Stomach (tissue), 9 donors: ENCODE data around the gene GREB1. TPM values are rescaled to one million over a fixed set of nuclear protein-coding genes. Genes with fewer than 3 reads are reported as not detected.

ENCODE experiments used
- DNase-seq, 2 donors: peaks; one replicate each; pipeline versions ENCODE4 v3.0.0 to v3.0.0-alpha.2; 2013 to 2019
- H3K27ac ChIP-seq, 5 donors: fragments of 200-600 bp in 4 of 5; sonication (generic) in 4 of 5; one replicate each; pipeline ENCODE4 v1.5.1; 2013 to 2019; ENCODE audit warnings: mild to moderate bottlenecking in 1 of 5, moderate library complexity in 1 of 5
- H3K27me3 ChIP-seq, 3 donors: fragments of 200-600 bp; sonication (generic); one replicate each; pipeline ENCODE4 v1.5.1; 2017 to 2019; ENCODE audit warnings: mixed run types in 1 of 3
- H3K36me3 ChIP-seq, 4 donors: fragments of 200-600 bp; sonication (generic); 1 replicate in 3 of 4; 2 replicates in 1 of 4; pipeline ENCODE4 v1.5.1; 2016 to 2019
- H3K4me1 ChIP-seq, 4 donors: fragments of 200-600 bp; sonication (generic); one replicate each; pipeline ENCODE4 v1.5.1; 2016 to 2019
- H3K4me3 ChIP-seq, 4 donors: fragments of 200-600 bp; sonication (generic) in 3 of 4; one replicate each; pipeline ENCODE4 v1.5.1; 2016 to 2019; ENCODE audit warnings: mild to moderate bottlenecking in 1 of 4
- H3K9me3 ChIP-seq, 4 donors: fragments of 200-600 bp; sonication (generic); one replicate each; pipeline ENCODE4 v1.5.1; 2016 to 2019
- EP300 ChIP-seq: sonication (generic); formaldehyde crosslinking; IDR thresholded peaks from one replicate; pipeline ENCODE4 v1.6.1; 2017; ENCODE audit warnings: antibody characterized with exemption
- POLR2A ChIP-seq, 4 donors: fragments of 450-650 bp; IDR thresholded peaks; one replicate each; pipeline ENCODE4 v1.6.1; 2016; ENCODE audit warnings: antibody characterized with exemption in 4 of 4, control low read depth in 2 of 4, mild to moderate bottlenecking in 1 of 4, moderate library complexity in 1 of 4
- POLR2AphosphoS5 ChIP-seq, 3 donors: sonication (generic); formaldehyde crosslinking; IDR thresholded peaks; one replicate each; pipeline ENCODE4 v1.6.1; 2016; ENCODE audit warnings: antibody characterized with exemption in 3 of 3
- WGBS, 5 donors: extraction: QIAGEN DNeasy Blood & Tissue Kit in 3 of 5; methylation state at CpG; one replicate each; pipeline versions ENCODE4 v1.1.5 to v1.1.7; 2013 to 2018; 5-methylcytosine and 5-hydroxymethylcytosine counted together
- intact Hi-C: fragments of 100-400 bp; cut with DNase I; formaldehyde crosslinking; loops from one replicate; pipeline ENCODE4 v1.15.1; 2023; ENCODE audit warnings: low total_unique reads
- polyA plus RNA-seq, 3 donors: library from polyadenylated mRNA; stranded (reverse); fragments of 200-250 nt; gene quantifications; one replicate each; pipeline ENCODE4 v1.2.3, GENCODE V29; 2013
- total RNA-seq, 5 donors: library from RNA; depleted of rRNA; stranded (reverse); fragments of >200 nt; gene quantifications; one replicate each; pipeline versions ENCODE4 v1.1.0 to v1.2.3, GENCODE V29; 2014 to 2016
- TF ChIP-seq, protein P1 (sequence below), 7 experiments: fragments of 450-650 bp in 4 of 7; fragments of 200-600 bp in 3 of 7; sonication (generic) in 3 of 7; IDR thresholded peaks; one replicate each; pipeline ENCODE4 v1.5.1; 2016 to 2019; ENCODE audit warnings: antibody characterized with exemption in 7 of 7, control low read depth in 2 of 7, mild to moderate bottlenecking in 1 of 7
- donor health status: healthy with polysubstance abuse.
- donor health status: Bipolar disorder and iron deficiency.
- donor health status: healthy.

GREB1 gene
- total and polyA plus RNA-seq, 8 donors: 0.88 to 37.9 (median 3.6) TPM

DNA sequence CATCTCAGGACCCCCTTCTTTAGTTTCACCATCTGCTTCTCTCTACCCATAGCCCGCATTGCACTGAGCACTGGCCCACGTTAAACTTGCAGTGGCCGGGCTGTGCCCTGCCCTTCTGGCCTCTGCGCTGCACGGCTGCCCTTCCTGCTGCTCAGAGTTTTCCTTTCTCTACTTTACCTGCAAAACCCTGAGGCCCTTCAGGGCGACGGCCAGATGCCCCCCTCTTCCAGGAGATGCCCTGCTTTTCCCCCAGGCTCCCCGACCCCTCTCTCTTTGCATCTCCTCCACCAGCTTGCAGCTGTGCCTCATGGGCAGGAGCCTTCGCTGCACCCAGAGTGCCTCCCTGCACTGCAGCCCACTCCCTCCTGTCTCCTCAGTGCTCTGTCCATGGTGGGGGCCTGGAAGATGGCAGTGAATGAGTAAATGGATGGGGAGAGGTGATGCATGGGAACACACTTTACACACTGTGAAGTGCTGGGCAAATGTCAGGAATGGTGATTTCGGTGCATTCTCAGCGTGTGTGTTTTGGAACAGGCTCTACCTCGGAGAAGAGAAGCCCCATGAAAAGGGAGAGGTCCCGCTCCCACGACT is 82.3 kb downstream of the GREB1 start:
- no peak overlapping the region for H3K4me3 ChIP-seq
- TF ChIP-seq, protein P1, sequence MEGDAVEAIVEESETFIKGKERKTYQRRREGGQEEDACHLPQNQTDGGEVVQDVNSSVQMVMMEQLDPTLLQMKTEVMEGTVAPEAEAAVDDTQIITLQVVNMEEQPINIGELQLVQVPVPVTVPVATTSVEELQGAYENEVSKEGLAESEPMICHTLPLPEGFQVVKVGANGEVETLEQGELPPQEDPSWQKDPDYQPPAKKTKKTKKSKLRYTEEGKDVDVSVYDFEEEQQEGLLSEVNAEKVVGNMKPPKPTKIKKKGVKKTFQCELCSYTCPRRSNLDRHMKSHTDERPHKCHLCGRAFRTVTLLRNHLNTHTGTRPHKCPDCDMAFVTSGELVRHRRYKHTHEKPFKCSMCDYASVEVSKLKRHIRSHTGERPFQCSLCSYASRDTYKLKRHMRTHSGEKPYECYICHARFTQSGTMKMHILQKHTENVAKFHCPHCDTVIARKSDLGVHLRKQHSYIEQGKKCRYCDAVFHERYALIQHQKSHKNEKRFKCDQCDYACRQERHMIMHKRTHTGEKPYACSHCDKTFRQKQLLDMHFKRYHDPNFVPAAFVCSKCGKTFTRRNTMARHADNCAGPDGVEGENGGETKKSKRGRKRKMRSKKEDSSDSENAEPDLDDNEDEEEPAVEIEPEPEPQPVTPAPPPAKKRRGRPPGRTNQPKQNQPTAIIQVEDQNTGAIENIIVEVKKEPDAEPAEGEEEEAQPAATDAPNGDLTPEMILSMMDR (IDR thresholded peaks at IDR 0.05): no peak
- TF ChIP-seq EP300: no peak
- TF ChIP-seq POLR2AphosphoS5 (IDR thresholded peaks at IDR 0.05): no peak
- no peak for TF ChIP-seq POLR2A (IDR thresholded peaks at IDR 0.05)
- H3K27ac ChIP-seq: no peak overlapping the region
- DNase-seq: no peak
- H3K4me1 ChIP-seq: no peaks in the 10 kb centered on the region
- 86 to 91% (median 87%) methylated on average over 13 to 14 of the region's 14 CpGs for WGBS, 5 donors
- H3K36me3 ChIP-seq: peaks cover 0 to 30% (median 16%) of the 10 kb centered on the region in 4 donors
- H3K9me3 ChIP-seq: no peaks in the 10 kb centered on the region
- no peaks in the 10 kb centered on the region for H3K27me3 ChIP-seq
- intact Hi-C loops: no loop called here

DNA sequence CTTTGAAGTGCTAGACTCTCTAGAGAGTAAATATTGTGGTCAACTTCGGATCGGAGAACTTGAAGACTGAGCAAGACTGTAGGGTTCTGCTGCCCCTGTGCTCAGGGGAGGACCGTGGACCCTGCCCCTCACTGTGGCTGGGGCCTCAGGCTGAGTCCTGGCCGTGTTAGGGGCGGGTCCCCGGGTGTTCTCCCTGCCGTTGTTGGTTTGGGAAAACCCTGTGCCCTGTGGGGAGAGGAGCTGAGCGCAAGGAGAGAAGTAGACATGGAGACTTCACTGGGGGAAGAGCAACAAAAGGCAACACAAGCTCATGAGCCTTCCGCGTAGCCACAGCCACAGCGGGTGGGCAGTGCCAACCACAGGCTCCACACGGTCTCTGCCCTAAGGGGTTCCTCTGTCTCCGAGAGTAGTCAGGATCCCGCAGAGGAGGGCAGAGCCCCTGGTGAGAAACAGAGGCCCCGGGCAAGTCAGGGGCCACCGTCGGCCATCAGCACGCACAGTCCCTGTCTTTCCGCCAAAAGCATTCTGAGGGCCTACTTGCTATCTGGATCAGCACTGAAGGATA is 83.1 kb downstream of the GREB1 start:
- no peak for DNase-seq
- Histone ChIP-seq H3K9me3 (no peaks in the 10 kb centered on the region), H3K27ac (no peak overlapping the region), H3K4me3 (no peak overlapping the region), H3K36me3 (peaks cover 0 to 30% (median 16%) of the 10 kb centered on the region in 4 donors), H3K27me3 (no peaks in the 10 kb centered on the region), H3K4me1 (no peaks in the 10 kb centered on the region)
- intact Hi-C loops: no loop called here
- 77 to 81% (median 79%) methylated on average over 19 of the region's 19 CpGs for WGBS, 5 donors
- no peak for TF ChIP-seq POLR2AphosphoS5 (IDR thresholded peaks at IDR 0.05)
- TF ChIP-seq POLR2A (IDR thresholded peaks at IDR 0.05): no peak
- no peak for TF ChIP-seq EP300
- TF ChIP-seq, protein P1 (IDR thresholded peaks at IDR 0.05): no peak

DNA sequence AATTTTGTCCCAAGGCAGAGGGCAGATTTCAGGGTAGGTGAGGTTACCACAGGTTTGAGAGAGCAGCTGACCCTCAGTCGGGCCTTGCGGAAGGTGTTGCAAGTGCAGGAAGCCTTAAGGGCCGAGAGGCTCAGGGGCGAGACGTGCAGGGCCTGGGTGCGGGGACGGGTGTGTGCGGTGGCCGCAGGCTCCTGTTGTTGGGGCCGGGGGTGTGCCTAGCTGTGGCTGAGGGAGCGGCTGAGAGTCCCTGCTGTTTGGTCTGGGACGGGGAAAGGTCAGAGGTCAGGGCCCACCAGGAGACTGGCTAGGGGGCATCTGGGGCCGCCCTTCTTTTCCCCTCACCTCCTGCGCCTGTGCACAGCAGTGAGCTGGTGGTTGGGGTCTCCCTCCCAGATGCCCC is 83.7 kb downstream of the GREB1 start:
- H3K4me1 ChIP-seq: no peaks in the 10 kb centered on the region
- H3K27ac ChIP-seq: no peak overlapping the region
- no peak overlapping the region for H3K4me3 ChIP-seq
- H3K27me3 ChIP-seq: no peaks in the 10 kb centered on the region
- TF ChIP-seq POLR2AphosphoS5 (IDR thresholded peaks at IDR 0.05) (no peak), EP300 (no peak), POLR2A (IDR thresholded peaks at IDR 0.05) (no peak)
- TF ChIP-seq, protein P1 (IDR thresholded peaks at IDR 0.05): no peak
- WGBS, 5 donors: 86 to 93% (median 91%) methylated on average over 12 to 14 of the region's 14 CpGs
- H3K9me3 ChIP-seq: no peaks in the 10 kb centered on the region
- intact Hi-C loops: no loop called here
- DNase-seq: no peak
- peaks cover 0 to 30% (median 16%) of the 10 kb centered on the region in 4 donors for H3K36me3 ChIP-seq

DNA sequence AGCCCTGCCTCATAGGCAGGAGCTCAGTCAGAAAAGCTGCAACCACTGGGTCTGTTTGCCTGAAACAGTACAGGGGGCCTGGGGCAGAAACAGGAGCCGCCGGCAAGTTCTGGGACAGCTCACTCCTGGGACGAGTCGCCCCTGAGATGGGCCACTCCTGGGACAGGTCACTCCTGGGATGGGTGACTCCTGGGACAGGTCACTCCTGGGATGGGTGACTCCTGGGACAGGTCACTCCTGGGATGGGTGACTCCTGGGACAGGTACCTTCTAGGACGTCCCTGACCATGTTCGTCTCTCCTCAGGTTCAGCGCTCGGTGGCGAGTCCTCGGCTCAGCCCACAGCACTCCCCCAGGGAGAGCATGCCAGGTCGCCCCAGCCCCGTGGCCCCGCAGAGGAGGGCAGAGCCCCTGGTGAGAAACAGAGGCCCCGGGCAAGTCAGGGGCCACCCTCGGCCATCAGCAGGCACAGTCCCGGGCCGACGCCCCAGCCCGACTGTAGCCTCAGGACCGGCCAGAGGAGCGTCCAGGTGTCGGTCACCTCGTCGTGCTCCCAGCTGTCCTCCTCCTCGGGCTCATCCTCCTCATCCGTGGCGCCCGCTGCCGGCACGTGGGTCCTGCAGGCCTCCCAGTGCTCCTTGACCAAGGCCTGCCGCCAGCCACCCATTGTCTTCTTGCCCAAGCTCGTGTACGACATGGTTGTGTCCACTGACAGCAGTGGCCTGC is 84.3 kb downstream of the GREB1 start:
- Histone ChIP-seq H3K9me3 (no peaks in the 10 kb centered on the region), H3K36me3 (peaks cover 0 to 30% (median 16%) of the 10 kb centered on the region in 4 donors), H3K27me3 (no peaks in the 10 kb centered on the region), H3K4me1 (no peaks in the 10 kb centered on the region), H3K4me3 (no peak overlapping the region), H3K27ac (no peak overlapping the region)
- intact Hi-C loops: no loop called here
- WGBS, 5 donors: 90 to 95% (median 91%) methylated on average over 24 to 33 of the region's 33 CpGs
- TF ChIP-seq EP300 (no peak), POLR2AphosphoS5 (IDR thresholded peaks at IDR 0.05) (no peak), POLR2A (IDR thresholded peaks at IDR 0.05) (no peak)
- TF ChIP-seq, protein P1 (IDR thresholded peaks at IDR 0.05): no peak
- no peak for DNase-seq
